ENCODE measurements around the gene ALOX15.

The ALOX15 gene

GRCh38 chr17:4617590-4618351 lies 23.7 kb downstream of the ALOX15 start:
- TF ChIP-seq CTCF (IDR thresholded peaks at IDR 0.05), result no peak

DNA sequence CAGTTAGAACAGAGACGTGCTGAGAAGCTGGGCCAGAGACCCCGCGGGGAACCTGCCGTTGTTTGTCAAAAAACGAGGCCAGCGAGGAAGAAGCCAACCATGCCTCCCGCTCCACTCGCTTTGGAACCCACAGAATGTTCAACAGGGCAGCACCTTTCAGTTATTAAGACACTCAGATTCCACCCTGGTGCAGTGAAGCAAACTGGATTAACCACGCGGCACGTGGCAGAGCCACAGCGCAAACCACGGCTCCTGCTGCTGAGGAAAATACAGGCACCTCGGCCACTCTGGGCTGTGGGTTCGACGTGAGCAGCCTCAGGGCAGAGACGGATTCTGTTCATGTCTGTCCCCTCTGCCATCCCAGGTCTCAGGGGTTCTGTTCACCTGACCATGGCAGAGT lies 24.4 kb downstream of the ALOX15 start:
- TF ChIP-seq CTCF (IDR thresholded peaks at IDR 0.05), result no peak

DNA sequence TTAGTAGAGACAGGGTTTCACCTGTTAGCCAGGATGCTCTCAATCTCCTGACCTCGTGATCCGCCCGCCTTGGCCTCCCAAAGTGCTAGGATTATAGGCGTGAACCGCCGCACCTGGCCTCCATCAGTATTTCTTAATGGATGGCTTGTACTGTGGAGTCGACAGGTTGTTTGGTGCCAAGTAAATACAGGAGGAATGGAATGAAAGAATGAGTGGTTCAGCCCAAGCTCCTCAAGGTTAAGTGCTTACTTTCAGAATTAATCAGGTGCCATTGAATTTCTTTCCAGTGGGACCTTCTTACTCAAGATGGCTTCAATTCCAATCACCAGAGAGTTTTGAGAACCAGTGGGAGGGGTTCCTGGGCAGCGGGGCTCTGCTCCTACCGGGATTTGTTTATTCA lies 25.0 kb downstream of the ALOX15 start:
- TF ChIP-seq CTCF (IDR thresholded peaks at IDR 0.05), result no peak

DNA sequence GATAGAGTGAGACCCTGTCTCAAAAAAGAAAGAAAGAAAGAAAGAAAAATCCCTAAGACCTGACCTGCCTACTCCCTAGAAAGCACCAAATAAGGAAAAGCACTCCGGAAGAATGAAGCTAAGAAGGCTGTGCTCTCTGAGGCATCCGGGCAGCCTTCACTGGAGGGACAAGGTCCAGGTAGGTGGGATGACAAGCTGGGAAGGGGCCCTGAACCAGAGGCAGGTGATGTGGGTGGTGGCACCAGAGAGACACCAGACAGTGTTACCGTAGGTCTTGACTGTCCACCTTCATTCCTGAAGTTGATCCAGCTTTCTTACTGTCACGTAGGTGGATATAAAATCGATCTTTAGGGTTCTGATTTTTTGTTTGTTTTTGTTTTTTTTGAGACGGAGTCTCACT lies 30.8 kb downstream of the ALOX15 start:
- TF ChIP-seq CTCF (IDR thresholded peaks at IDR 0.05), result no peak

GRCh38 chr17:4610162-4610561 lies 31.3 kb downstream of the ALOX15 start:
- TF ChIP-seq CTCF (IDR thresholded peaks at IDR 0.05), result no peak

DNA sequence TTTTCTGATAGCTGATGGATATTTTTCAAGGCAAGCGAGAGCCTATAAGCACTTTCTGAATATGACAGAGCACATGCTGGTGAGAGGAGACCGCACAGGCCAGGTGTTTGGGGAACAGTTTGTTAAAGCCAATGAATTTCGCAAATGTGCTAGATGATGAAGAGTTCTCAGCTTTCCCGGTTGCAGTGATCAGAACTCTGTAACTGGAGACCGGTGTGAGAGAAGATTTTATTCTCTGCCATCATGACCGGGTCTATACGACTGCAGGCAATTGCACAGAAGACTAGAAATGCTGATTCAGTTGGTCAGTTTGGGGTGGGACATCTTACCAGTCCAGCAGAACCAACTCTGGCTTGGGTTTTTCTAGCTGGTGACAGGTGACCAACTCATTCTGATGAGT lies 31.7 kb downstream of the ALOX15 start:
- no peak for TF ChIP-seq CTCF (IDR thresholded peaks at IDR 0.05)

DNA sequence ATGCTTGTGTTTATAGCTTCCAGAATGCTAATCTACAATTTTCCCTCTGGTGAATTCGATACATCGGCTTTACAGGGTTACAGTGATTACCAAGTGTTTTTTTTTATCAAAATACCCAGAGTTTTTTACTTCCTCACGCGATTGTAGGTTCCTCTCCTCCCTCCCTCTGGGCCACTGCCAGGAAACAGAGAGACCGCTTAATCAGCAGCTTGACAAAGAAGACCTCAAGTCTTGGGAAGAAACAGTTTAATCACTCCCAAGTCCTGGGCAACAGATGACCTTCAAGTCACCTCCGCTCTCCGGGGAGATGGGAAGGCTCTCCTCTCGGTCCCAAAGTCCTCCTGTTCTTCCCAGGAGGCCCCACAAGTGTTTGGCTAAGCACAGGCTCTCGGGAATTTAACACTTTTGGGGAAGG lies 33.7 kb downstream of the ALOX15 start:
- no peak for TF ChIP-seq CTCF (IDR thresholded peaks at IDR 0.05)
